Measurements from ENCODE around the gene TMEM130. TPM values are rescaled to one million over a fixed set of nuclear protein-coding genes. Genes with fewer than 3 reads are reported as not detected.

Gene TMEM130
- total and polyA plus RNA-seq, 2 experiments from 2014 or later: 0.33 to 0.90 TPM

DNA sequence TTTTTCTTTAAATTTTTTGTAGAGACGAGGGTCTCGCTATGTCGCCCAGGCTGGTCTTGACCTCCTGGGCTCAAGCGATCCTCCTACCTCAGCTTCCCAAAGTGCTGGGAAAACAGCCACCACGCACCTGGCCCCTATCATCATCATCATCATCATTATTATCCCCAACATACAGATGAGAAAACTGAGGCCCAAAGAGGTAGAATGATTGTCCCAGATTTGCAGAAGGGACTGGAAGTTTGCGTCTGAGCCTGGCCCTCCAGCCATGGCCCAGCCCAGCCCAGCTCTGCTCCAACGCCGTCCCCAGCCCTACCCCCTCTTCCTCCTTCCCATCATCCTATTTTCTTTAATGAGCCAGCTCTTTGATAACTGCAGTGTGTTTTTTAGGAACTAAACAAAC lies 34.9 kb downstream of the TMEM130 start:
- H4K20me1 ChIP-seq (ENCODE audit: insufficient read depth, poor library complexity, severe bottlenecking): no peaks in the 10 kb centered on the region
- H3K4me1 ChIP-seq (ENCODE audit: insufficient read depth): no peaks in the 10 kb centered on the region
- H3K27ac ChIP-seq: no peak overlapping the region
- TF ChIP-seq CTCF (IDR thresholded peaks at IDR 0.05; ENCODE audit: poor library complexity) (no peak), EZH2 (IDR thresholded peaks at IDR 0.05; ENCODE audit: borderline replicate concordance) (no peak), EZH2phosphoT487 (IDR thresholded peaks at IDR 0.05; ENCODE audit: low read depth, severe bottlenecking, unreplicated experiment) (no peak)
- no peaks in the 10 kb centered on the region for H3K36me3 ChIP-seq (replicated peaks; ENCODE audit: insufficient read depth, low read depth)
- no peaks in the 10 kb centered on the region for H3K9me2 ChIP-seq (replicated peaks; ENCODE audit: insufficient read depth)
- no peak overlapping the region for H2AFZ ChIP-seq
- no peak for DNase-seq (ENCODE audit: low spot score)
- H3K4me2 ChIP-seq: no peak overlapping the region
- 90% methylated on average over 8 of the region's 8 CpGs for WGBS (ENCODE audit: low lambda C conversion rate, missing lambda C conversion rate)
- H3K9me3 ChIP-seq (ENCODE audit: low read depth): no peaks in the 10 kb centered on the region
- H3K79me2 ChIP-seq: no peaks in the 10 kb centered on the region
- H3K4me3 ChIP-seq: no peak overlapping the region
- H3K27me3 ChIP-seq: no peaks in the 10 kb centered on the region

DNA sequence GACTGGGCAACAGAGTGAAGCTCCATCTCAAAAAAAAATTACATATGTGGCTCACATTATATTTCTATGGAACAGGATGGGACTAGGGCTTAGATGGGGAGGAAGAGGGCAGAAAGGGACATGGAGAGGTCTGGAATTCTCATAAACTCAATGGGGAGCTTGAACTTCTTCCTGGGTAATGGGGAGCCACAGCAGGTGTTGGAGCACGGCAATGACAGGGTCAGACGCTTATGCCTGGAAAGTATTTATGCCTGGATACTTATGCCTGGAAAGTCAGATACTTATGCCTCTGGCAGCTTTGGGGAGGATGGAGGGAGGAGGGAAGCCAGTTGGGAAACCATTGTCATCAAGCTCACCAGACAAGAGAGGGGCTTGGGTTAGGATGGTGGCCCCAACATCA lies 36.8 kb downstream of the TMEM130 start:
- Histone ChIP-seq H3K27ac (no peak overlapping the region), H3K4me3 (no peak overlapping the region), H4K20me1 (ENCODE audit: insufficient read depth, poor library complexity, severe bottlenecking) (no peaks in the 10 kb centered on the region), H2AFZ (no peak overlapping the region), H3K9me3 (ENCODE audit: low read depth) (no peaks in the 10 kb centered on the region), H3K4me2 (no peak overlapping the region), H3K27me3 (no peaks in the 10 kb centered on the region), H3K79me2 (no peaks in the 10 kb centered on the region), H3K4me1 (ENCODE audit: insufficient read depth) (no peaks in the 10 kb centered on the region), H3K9me2 (replicated peaks; ENCODE audit: insufficient read depth) (no peaks in the 10 kb centered on the region), H3K36me3 (replicated peaks; ENCODE audit: insufficient read depth, low read depth) (no peaks in the 10 kb centered on the region)
- no peak for DNase-seq (ENCODE audit: low spot score)
- TF ChIP-seq EZH2 (IDR thresholded peaks at IDR 0.05; ENCODE audit: borderline replicate concordance) (no peak), EZH2phosphoT487 (IDR thresholded peaks at IDR 0.05; ENCODE audit: low read depth, severe bottlenecking, unreplicated experiment) (no peak), CTCF (IDR thresholded peaks at IDR 0.05; ENCODE audit: poor library complexity) (no peak)
- 97% methylated on average over 2 of the region's 2 CpGs for WGBS (ENCODE audit: low lambda C conversion rate, missing lambda C conversion rate)

- Histone ChIP-seq H3K4me1 (ENCODE audit: insufficient read depth) (no peaks in the 10 kb centered on the region), H3K27me3 (no peaks in the 10 kb centered on the region), H3K79me2 (no peaks in the 10 kb centered on the region), H2AFZ (no peak overlapping the region), H3K9me3 (ENCODE audit: low read depth) (no peaks in the 10 kb centered on the region), H4K20me1 (ENCODE audit: insufficient read depth, poor library complexity, severe bottlenecking) (no peaks in the 10 kb centered on the region), H3K9me2 (replicated peaks; ENCODE audit: insufficient read depth) (no peaks in the 10 kb centered on the region), H3K4me3 (no peak overlapping the region), H3K36me3 (replicated peaks; ENCODE audit: insufficient read depth, low read depth) (no peaks in the 10 kb centered on the region), H3K27ac (no peak overlapping the region), H3K4me2 (no peak overlapping the region)
- WGBS (ENCODE audit: low lambda C conversion rate, missing lambda C conversion rate): 84% methylated on average over 8 of the region's 8 CpGs
- TF ChIP-seq EZH2 (IDR thresholded peaks at IDR 0.05; ENCODE audit: borderline replicate concordance) (no peak), EZH2phosphoT487 (IDR thresholded peaks at IDR 0.05; ENCODE audit: low read depth, severe bottlenecking, unreplicated experiment) (no peak), CTCF (IDR thresholded peaks at IDR 0.05; ENCODE audit: poor library complexity) (peak; percentile 43)
- DNase-seq (ENCODE audit: low spot score): no peak
Measured at GRCh38 chr7:98831641-98832221, 38.1 kb downstream of the TMEM130 start.
